MG63 (cell line): ENCODE data around the gene FSD1L. TPM values are rescaled to one million over a fixed set of nuclear protein-coding genes. Genes with fewer than 3 reads are reported as not detected.
"Not testable (repeated sequence)": the region's sequence is repeated elsewhere in the genome, so short reads cannot be mapped to it uniquely, and the experiment has no call there.

Source experiments
- DNase-seq: peaks from one replicate; pipeline ENCODE4 v3.0.0-alpha.2; 2020
- H3K27me3 ChIP-seq: fragments of 250-450 bp; sonication (Bioruptor Pico); 2 replicates; pipeline ENCODE4 v1.5.1; 2020; ENCODE audit warnings: mild to moderate bottlenecking, moderate library complexity
- H3K36me3 ChIP-seq: fragments of 250-450 bp; sonication (Bioruptor Pico); 2 replicates; pipeline ENCODE4 v1.5.1; 2020; ENCODE audit warnings: mild to moderate bottlenecking, moderate library complexity
- H3K4me3 ChIP-seq: fragments of 250-450 bp; sonication (Bioruptor Pico); 2 replicates; pipeline ENCODE4 v1.5.1; 2020; ENCODE audit warnings: mild to moderate bottlenecking, moderate library complexity
- H3K9me3 ChIP-seq: fragments of 250-450 bp; sonication (Bioruptor Pico); 2 replicates; pipeline ENCODE4 v1.5.1; 2020; ENCODE audit warnings: mild to moderate bottlenecking, moderate library complexity
- total RNA-seq: library from RNA; depleted of rRNA; stranded (reverse); fragments of >200 nt; shearing (Covaris generic); gene quantifications from 2 replicates; pipeline ENCODE4 v1.2.3, GENCODE V29; 2014; ENCODE audit warnings: low replicate concordance

FSD1L gene
- total RNA-seq, 1 experiment from 2014 or later: 2.1 TPM

GRCh38 chr9:105507096-105507790 lies 59.4 kb downstream of the FSD1L start:
- H3K9me3 ChIP-seq: no peaks in the 10 kb centered on the region
- no peaks in the 10 kb centered on the region; the same call in none of the 2 replicates for H3K36me3 ChIP-seq
- H3K4me3 ChIP-seq: no peak overlapping the region
- no peaks in the 10 kb centered on the region for H3K27me3 ChIP-seq
- no peak for DNase-seq

GRCh38 chr9:105508530-105508929 lies 60.7 kb downstream of the FSD1L start:
- H3K4me3 ChIP-seq: no peak overlapping the region
- H3K9me3 ChIP-seq: no peaks in the 10 kb centered on the region
- H3K27me3 ChIP-seq: no peaks in the 10 kb centered on the region
- H3K36me3 ChIP-seq: peaks cover 9% of the 10 kb centered on the region
- no peak for DNase-seq

- Histone ChIP-seq H3K36me3 (peaks cover 22% of the 10 kb centered on the region), H3K4me3 (no peak overlapping the region), H3K9me3 (no peaks in the 10 kb centered on the region), H3K27me3 (no peaks in the 10 kb centered on the region)
- DNase-seq: no peak
Observed at GRCh38 chr9:105510024-105510423, 62.2 kb downstream of the FSD1L start.

- Histone ChIP-seq H3K36me3 (peaks cover 34% of the 10 kb centered on the region), H3K4me3 (no peak overlapping the region), H3K27me3 (no peaks in the 10 kb centered on the region), H3K9me3 (no peaks in the 10 kb centered on the region)
- no peak for DNase-seq
Observed at GRCh38 chr9:105511446-105511845, 63.6 kb downstream of the FSD1L start.

GRCh38 chr9:105515811-105516413 lies 68.1 kb downstream of the FSD1L start:
- DNase-seq: no peak
- Histone ChIP-seq H3K4me3 (no peak overlapping the region), H3K36me3 (peaks cover 45% of the 10 kb centered on the region), H3K27me3 (no peaks in the 10 kb centered on the region), H3K9me3 (no peaks in the 10 kb centered on the region)

GRCh38 chr9:105519710-105520369 lies 72.0 kb downstream of the FSD1L start:
- not testable (repeated sequence) for H3K9me3 ChIP-seq, H3K4me3 ChIP-seq
- DNase-seq: peak; percentile 13

GRCh38 chr9:105520992-105521391 lies 73.2 kb downstream of the FSD1L start:
- peaks cover 31% of the 10 kb centered on the region for H3K36me3 ChIP-seq
- H3K27me3 ChIP-seq, H3K9me3 ChIP-seq, H3K4me3 ChIP-seq, DNase-seq: not testable (repeated sequence)

More at GRCh38 chr9:105519710-105520369, 72.0 kb downstream of the FSD1L start:
- not testable (repeated sequence) for H3K27me3 ChIP-seq
- peaks cover 34% of the 10 kb centered on the region for H3K36me3 ChIP-seq

- not testable (repeated sequence) for H3K27me3 ChIP-seq, DNase-seq, H3K4me3 ChIP-seq, H3K9me3 ChIP-seq
- H3K36me3 ChIP-seq: peaks cover 21% of the 10 kb centered on the region
Observed at GRCh38 chr9:105522618-105523385, 75.0 kb downstream of the FSD1L start.

- DNase-seq: no peak
- Histone ChIP-seq H3K36me3 (peaks cover 24% of the 10 kb centered on the region), H3K4me3 (no peak overlapping the region), H3K9me3 (no peaks in the 10 kb centered on the region; the same call in 1 of the 2 replicates), H3K27me3 (no peaks in the 10 kb centered on the region)
Observed at GRCh38 chr9:105531530-105531929, 83.7 kb downstream of the FSD1L start.

- Histone ChIP-seq H3K9me3 (no peaks in the 10 kb centered on the region), H3K36me3 (peaks cover 16% of the 10 kb centered on the region), H3K4me3 (no peak overlapping the region), H3K27me3 (no peaks in the 10 kb centered on the region)
- DNase-seq: no peak
Observed at GRCh38 chr9:105535920-105536668, 88.3 kb downstream of the FSD1L start.

- H3K4me3 ChIP-seq: no peak overlapping the region
- H3K36me3 ChIP-seq: peaks cover 24% of the 10 kb centered on the region
- no peak for DNase-seq
- H3K27me3 ChIP-seq: no peaks in the 10 kb centered on the region
- no peaks in the 10 kb centered on the region; the same call in 1 of the 2 replicates for H3K9me3 ChIP-seq
Observed at GRCh38 chr9:105539452-105539851, 91.6 kb downstream of the FSD1L start.

- H3K4me3 ChIP-seq: no peak overlapping the region
- no peaks in the 10 kb centered on the region; the same call in 1 of the 2 replicates for H3K9me3 ChIP-seq
- peaks cover 16% of the 10 kb centered on the region for H3K36me3 ChIP-seq
- H3K27me3 ChIP-seq: no peaks in the 10 kb centered on the region
- no peak for DNase-seq
Observed at GRCh38 chr9:105541838-105542237, 94.0 kb downstream of the FSD1L start.

GRCh38 chr9:105554042-105554441 lies 106.2 kb downstream of the FSD1L start:
- Histone ChIP-seq H3K36me3 (peaks cover 2% of the 10 kb centered on the region; the same call in 1 of the 2 replicates), H3K9me3 (no peaks in the 10 kb centered on the region), H3K27me3 (no peaks in the 10 kb centered on the region), H3K4me3 (no peak overlapping the region)
- peak; percentile 9 for DNase-seq

GRCh38 chr9:105557804-105558610 lies 110.2 kb downstream of the FSD1L start, which contains the start of gene FKTN:
Gene FKTN, plus strand, starts transcription at chr9:105558131. Its CDS starts 16,902 bp downstream, at chr9:105575033.
- Histone ChIP-seq H3K36me3 (peaks cover 19% of the 10 kb centered on the region), H3K9me3 (peaks cover 17% of the 10 kb centered on the region), H3K4me3 (peak within 1 kb of the TSS; percentile 94), H3K27me3 (no peaks in the 10 kb centered on the region)
- DNase-seq: peak; percentile 91

- peaks cover 13% of the 10 kb centered on the region for H3K9me3 ChIP-seq
- no peak overlapping the region for H3K4me3 ChIP-seq
- H3K36me3 ChIP-seq: peaks cover 10% of the 10 kb centered on the region
- H3K27me3 ChIP-seq: no peaks in the 10 kb centered on the region
- DNase-seq: no peak
Observed at GRCh38 chr9:105572455-105572854, 124.6 kb downstream of the FSD1L start.
